ENCODE data around the gene SSBP2. TPM values are rescaled to one million over a fixed set of nuclear protein-coding genes. Genes with fewer than 3 reads are reported as not detected.

SSBP2 gene
- total RNA-seq, 2 donors from 2014 or later, result 23.7 to 75.0 TPM

GRCh38 chr5:81762853-81763252, 12.0 kb upstream of the SSBP2 start:
- H3K4me1 ChIP-seq (ENCODE audit: control insufficient read depth in 1 of 2, low read depth in 2 of 2), result no peaks in the 10 kb centered on the region
- no peaks in the 10 kb centered on the region for H3K27me3 ChIP-seq (replicated peaks; ENCODE audit: insufficient read depth)
- H3K36me3 ChIP-seq, result no peaks in the 10 kb centered on the region
- no peak overlapping the region for H3K4me3 ChIP-seq
- ATAC-seq (ENCODE audit: insufficient number of reproducible peaks, low FRiP score, low read depth) (no peak), DNase-seq (ENCODE audit: low spot score) (no peak)
- no peak overlapping the region for H3K27ac ChIP-seq
- no peak for TF ChIP-seq CTCF (IDR thresholded peaks at IDR 0.05)
- H3K9me3 ChIP-seq, result no peaks in the 10 kb centered on the region

- Histone ChIP-seq H3K27me3 (replicated peaks; ENCODE audit: insufficient read depth) (no peaks in the 10 kb centered on the region), H3K9me3 (no peaks in the 10 kb centered on the region), H3K4me3 (no peak overlapping the region), H3K36me3 (no peaks in the 10 kb centered on the region), H3K27ac (no peak overlapping the region), H3K4me1 (ENCODE audit: control insufficient read depth in 1 of 2, low read depth in 2 of 2) (no peaks in the 10 kb centered on the region)
- DNase-seq (ENCODE audit: low spot score), result no peak
- no peak for TF ChIP-seq CTCF (IDR thresholded peaks at IDR 0.05)
- no peak for ATAC-seq (ENCODE audit: insufficient number of reproducible peaks, low FRiP score, low read depth)
These were observed 11.5 kb upstream of the SSBP2 start for GRCh38 chr5:81762401-81762800.

DNA sequence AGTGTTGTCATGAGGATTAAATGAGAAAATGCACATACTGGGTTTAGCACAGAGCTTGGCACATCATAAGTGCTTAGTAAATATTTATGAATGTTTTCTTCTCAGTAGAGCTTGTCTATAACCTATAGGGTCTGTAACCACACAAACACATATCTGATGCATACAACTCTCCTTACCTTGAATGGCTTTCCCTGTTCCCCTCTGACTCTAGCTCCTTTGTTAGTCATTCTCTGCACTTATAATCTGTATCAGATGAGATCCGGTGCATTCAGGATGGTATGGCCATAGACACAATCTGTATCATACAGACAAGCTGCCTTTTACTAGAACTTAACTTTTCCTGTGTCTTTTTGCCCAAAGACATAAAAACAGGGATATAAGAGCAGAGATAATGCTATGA, 11.1 kb upstream of the SSBP2 start:
- ATAC-seq (ENCODE audit: insufficient number of reproducible peaks, low FRiP score, low read depth) (no peak), DNase-seq (ENCODE audit: low spot score) (no peak)
- Histone ChIP-seq H3K4me1 (ENCODE audit: control insufficient read depth in 1 of 2, low read depth in 2 of 2) (peaks cover 0 to 3% of the 10 kb centered on the region in 2 donors), H3K9me3 (no peaks in the 10 kb centered on the region), H3K27me3 (replicated peaks; ENCODE audit: insufficient read depth) (no peaks in the 10 kb centered on the region), H3K4me3 (no peak overlapping the region), H3K36me3 (no peaks in the 10 kb centered on the region), H3K27ac (no peak overlapping the region)
- no peak for TF ChIP-seq CTCF (IDR thresholded peaks at IDR 0.05)

GRCh38 chr5:81761270-81761669, 10.4 kb upstream of the SSBP2 start:
- DNase-seq (ENCODE audit: low spot score) (no peak), ATAC-seq (ENCODE audit: insufficient number of reproducible peaks, low FRiP score, low read depth) (no peak)
- H3K4me1 ChIP-seq (ENCODE audit: control insufficient read depth in 1 of 2, low read depth in 2 of 2), result peaks cover 2 to 10% of the 10 kb centered on the region in 2 donors
- TF ChIP-seq CTCF (IDR thresholded peaks at IDR 0.05), result no peak
- no peaks in the 10 kb centered on the region for H3K9me3 ChIP-seq
- H3K4me3 ChIP-seq, result no peak overlapping the region
- no peaks in the 10 kb centered on the region for H3K27me3 ChIP-seq (replicated peaks; ENCODE audit: insufficient read depth)
- H3K27ac ChIP-seq, result no peak overlapping the region
- H3K36me3 ChIP-seq, result no peaks in the 10 kb centered on the region

DNA sequence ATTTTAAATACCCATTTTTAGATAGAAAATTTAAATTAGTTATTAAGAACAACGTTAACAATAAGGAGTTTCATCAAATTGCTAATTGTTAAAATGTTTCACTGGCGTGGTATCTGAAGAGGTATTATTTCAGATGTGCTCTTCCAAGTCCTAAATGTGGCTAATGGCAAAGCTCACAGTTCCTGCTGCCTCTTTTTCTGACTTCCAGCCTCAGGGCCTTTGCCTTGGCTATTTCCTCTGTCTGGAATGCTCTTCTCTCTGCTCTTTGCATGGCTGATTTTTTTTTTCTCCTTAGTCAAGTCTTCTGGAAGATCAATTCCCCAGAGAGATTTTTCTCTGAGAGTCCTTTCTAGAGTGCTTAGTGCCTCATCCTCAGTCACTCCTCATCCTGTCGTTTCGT, 9.6 kb upstream of the SSBP2 start:
- no peak overlapping the region for H3K27ac ChIP-seq
- H3K27me3 ChIP-seq (replicated peaks; ENCODE audit: insufficient read depth), result no peaks in the 10 kb centered on the region
- H3K9me3 ChIP-seq, result no peaks in the 10 kb centered on the region
- H3K4me1 ChIP-seq (ENCODE audit: control insufficient read depth in 1 of 2, low read depth in 2 of 2), result peaks cover 8 to 17% of the 10 kb centered on the region in 2 donors
- no peak overlapping the region for H3K4me3 ChIP-seq
- H3K36me3 ChIP-seq, result no peaks in the 10 kb centered on the region
- no peak for DNase-seq (ENCODE audit: low spot score)
- no peak for TF ChIP-seq CTCF (IDR thresholded peaks at IDR 0.05)
- no peak for ATAC-seq (ENCODE audit: insufficient number of reproducible peaks, low FRiP score, low read depth)

Data from thoracic aorta (tissue), 2 donors.